Measurements from ENCODE around the gene HS2ST1. TPM values are rescaled to one million over a fixed set of nuclear protein-coding genes. Genes with fewer than 3 reads are reported as not detected.

HS2ST1 gene
- total RNA-seq, 4 donors from 2014 or later = 11.7 to 25.3 (median 16.9) TPM

DNA sequence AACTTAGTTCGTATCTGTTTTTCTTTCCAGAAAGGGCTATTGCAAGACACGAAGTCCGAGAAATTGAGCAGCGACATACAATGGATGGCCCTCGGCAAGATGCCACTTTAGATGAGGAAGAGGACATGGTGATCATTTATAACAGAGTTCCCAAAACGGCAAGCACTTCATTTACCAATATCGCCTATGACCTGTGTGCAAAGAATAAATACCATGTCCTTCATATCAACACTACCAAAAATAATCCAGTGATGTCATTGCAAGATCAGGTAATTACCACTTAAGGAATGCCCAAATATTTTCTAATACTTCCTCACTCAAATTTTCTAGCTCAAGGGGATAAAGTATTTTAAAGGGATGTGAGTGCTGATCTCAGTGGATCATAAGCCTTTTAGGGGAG lies 158.5 kb downstream of the HS2ST1 start:
- DNase-seq (ENCODE audit: low spot score) = no peak
- TF ChIP-seq, protein P1, sequence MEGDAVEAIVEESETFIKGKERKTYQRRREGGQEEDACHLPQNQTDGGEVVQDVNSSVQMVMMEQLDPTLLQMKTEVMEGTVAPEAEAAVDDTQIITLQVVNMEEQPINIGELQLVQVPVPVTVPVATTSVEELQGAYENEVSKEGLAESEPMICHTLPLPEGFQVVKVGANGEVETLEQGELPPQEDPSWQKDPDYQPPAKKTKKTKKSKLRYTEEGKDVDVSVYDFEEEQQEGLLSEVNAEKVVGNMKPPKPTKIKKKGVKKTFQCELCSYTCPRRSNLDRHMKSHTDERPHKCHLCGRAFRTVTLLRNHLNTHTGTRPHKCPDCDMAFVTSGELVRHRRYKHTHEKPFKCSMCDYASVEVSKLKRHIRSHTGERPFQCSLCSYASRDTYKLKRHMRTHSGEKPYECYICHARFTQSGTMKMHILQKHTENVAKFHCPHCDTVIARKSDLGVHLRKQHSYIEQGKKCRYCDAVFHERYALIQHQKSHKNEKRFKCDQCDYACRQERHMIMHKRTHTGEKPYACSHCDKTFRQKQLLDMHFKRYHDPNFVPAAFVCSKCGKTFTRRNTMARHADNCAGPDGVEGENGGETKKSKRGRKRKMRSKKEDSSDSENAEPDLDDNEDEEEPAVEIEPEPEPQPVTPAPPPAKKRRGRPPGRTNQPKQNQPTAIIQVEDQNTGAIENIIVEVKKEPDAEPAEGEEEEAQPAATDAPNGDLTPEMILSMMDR (IDR thresholded peaks at IDR 0.05) = no peak
- ATAC-seq (ENCODE audit: low FRiP score) = no peak

DNA sequence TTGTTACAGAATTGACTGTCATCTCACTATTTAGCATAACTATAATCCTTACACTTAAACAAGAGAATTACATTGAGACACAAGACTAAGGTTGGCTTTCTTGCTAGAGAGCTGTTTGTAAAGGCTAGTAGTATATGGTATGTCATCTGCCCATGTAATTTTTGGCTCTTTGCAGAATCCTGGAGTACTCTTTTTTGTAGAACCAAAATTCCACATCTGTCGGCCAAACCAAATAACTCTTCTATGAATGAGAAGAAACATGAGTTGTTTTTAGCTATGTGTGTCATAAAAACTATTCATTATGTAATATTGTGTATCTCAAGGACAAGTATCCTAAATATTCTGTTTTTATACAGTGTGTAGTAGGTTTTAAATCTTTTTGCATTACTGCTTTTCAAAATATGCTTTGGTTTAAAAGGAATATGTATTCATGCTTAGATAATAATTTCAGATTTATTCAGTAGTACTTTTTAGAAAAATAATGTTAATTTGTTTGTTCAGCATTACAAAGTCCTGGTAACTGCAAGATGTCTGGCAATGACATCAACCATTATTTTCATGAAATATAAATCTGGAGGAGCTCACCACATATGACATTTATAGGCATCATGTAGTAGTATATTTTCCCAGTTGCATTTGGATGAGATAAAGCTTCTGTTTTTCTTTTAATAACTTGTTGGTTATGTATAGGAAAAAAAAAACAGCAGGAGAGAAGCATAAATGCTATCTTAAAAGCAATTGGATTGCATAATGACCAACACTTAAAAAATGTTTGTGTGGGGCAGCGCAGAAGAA lies 159.8 kb downstream of the HS2ST1 start:
- DNase-seq (ENCODE audit: low spot score) = no peak
- TF ChIP-seq, protein P1 (IDR thresholded peaks at IDR 0.05) = no peak
- ATAC-seq (ENCODE audit: low FRiP score) = no peak

DNA sequence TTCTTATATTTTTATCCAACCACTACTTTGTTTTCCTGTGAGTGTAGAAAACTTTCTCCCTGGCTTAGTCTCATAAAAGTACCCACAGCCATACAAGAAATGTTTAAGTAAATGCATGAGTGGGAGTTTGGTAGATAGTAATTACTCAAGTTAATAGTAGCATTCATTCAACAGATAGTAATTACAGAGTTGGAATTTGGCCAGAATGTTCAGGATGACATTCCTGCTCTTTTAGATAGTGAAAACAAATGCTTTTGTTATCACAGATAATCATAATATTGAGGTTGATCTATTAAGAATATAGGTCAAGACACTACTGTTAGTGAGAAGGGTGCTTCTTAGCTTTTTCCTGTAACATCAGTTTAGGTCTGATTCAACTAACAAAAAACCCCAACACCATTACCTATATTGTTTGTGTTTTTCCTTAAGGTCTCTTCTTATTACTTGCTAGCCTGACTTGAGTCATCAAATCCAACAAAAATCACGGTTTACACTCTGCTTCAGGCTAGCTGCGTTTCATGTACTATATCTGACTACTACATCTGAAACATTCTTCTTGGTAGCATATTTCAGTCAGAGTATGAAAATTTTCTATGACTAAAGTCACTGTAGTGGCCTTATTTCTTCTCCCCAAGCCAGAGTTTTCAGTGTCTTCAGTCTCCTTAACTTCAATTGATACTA lies 163.7 kb downstream of the HS2ST1 start:
- DNase-seq (ENCODE audit: low spot score) (no peak), ATAC-seq (ENCODE audit: low FRiP score) (no peak)
- TF ChIP-seq, protein P1 (IDR thresholded peaks at IDR 0.05) = no peak

DNA sequence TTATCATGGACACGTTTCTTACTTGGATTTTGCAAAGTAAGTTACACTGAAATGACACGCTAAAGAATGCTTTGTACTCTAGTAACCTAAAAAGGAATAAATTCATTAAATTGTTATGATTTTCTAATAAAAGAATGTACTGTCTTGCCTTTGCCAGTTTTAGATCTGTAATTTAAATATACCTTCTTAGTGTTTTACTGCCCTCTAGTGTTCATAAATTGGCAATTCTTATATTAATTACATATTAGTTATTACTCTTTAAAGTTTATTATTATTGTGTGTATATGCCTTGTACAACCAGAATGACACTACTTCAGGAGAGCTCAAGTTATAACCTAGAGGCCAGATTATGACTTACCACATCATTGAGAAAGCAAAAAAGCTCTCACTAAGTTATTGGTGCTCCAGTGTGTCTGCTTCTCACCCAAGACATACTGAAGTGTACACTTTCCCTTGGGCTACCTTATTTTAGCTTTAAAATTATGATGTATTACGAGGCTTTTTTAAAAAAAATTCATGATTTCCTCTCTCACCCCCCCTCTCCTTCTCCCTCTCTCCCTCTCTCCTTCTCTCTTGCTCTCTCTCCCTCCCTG lies 169.9 kb downstream of the HS2ST1 start:
- ATAC-seq (ENCODE audit: low FRiP score) = peak; percentile 44
- DNase-seq (ENCODE audit: low spot score) = no peak
- TF ChIP-seq, protein P1 (IDR thresholded peaks at IDR 0.05) = no peak

DNA sequence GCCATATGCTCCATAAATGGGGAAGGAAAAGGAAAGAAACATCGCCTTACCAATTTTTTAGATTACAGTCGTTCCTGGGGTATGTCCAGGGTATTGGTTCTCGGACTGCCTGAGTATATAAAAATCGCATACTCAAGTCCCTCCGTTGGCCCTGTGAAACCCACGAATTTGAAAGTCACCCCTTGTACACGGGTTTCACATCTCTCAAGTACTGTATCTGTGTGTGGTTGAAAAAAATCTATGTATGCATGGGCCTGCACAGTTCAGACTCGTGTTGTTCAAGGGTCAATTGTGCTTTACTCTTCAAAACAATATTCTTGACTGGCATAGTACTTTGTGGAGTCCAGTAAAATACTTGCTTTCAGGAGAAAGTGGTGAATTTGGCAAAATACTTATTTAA lies 171.7 kb downstream of the HS2ST1 start:
- TF ChIP-seq, protein P1 (IDR thresholded peaks at IDR 0.05) = no peak
- ATAC-seq (ENCODE audit: low FRiP score) (no peak), DNase-seq (ENCODE audit: low spot score) (no peak)

DNA sequence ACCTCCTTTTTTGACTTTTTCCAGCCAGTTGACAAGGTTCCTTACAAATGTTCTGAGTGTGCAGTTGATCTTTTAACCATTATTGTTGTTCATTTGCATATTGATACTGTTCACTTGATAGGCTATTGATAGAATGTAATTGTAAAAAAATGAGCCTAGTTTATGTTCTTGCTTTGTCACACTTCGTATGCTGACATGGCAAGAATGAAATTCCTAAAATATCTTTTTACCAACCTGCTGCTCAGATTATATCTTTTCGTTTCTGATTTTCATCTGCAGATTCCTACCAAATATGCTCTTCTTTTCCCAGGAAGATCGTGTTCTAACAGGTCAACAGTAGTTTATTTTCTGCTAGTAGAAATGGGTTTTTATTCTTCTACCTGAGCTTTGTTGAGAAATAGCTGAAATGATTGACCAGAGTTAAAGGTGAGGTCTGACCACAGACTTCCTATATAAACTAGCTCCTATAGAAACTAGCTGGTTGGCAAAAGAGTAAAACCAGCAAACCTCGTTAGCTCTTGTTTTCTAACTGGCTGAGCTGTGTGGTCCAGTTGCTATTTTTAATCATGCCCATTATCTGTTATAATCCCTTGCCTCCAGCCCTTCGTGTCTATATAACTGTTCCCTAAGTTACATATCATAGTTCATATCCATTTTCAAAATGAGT lies 174.8 kb downstream of the HS2ST1 start:
- no peak for ATAC-seq (ENCODE audit: low FRiP score)
- DNase-seq (ENCODE audit: low spot score) = no peak
- TF ChIP-seq, protein P1 (IDR thresholded peaks at IDR 0.05) = no peak
